Measurements from ENCODE around the gene ZFP36L2. TPM values are rescaled to one million over a fixed set of nuclear protein-coding genes. Genes with fewer than 3 reads are reported as not detected.
A peak's percentile ranks its signal among the peaks of the same experiment; 100 is the strongest.

Gene ZFP36L2
- total RNA-seq, 1 experiment from 2014 or later = 34.3 TPM

DNA sequence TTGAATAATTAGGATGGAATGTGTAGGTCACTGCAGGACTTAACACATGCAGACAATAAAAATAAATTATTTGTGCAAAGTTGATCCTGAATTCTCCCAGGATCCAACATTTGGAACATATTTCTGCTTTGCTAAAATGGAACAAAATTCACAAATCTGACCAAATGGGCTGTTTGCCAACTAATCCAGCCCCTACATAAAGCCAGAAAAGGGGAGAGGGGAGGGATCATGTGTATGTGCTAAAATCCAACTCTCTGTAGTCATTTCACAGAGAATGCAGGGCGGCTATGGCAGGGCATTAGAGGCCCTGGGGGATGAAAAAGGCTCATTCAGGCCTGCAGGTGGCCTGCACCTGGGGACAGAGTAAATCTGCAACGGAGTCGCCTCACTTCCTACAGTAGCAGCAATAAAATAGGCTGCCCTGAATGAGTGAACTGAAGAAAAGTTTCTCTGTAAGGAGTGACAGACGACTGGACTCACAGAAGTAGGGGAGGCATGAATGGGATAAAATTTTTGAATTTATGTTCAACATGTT, 4.0 kb upstream of the ZFP36L2 start:
- intact Hi-C loops (cut with micrococcal nuclease; ENCODE audit: unreplicated experiment) = no loop called here
- POLR2A ChIA-PET (ENCODE audit: unreplicated experiment) = no interaction called here
- CTCF ChIA-PET = no interaction called here
- Histone ChIP-seq H3F3A (ENCODE audit: insufficient read depth, low read depth) (peaks cover 43% of the 10 kb centered on the region), H3K4me3 (no peak overlapping the region), H3K9me2 (ENCODE audit: insufficient read depth) (no peaks in the 10 kb centered on the region), H4K20me1 (ENCODE audit: insufficient read depth) (no peaks in the 10 kb centered on the region), H2AFZ (no peak overlapping the region), H3K4me2 (no peak overlapping the region), H3K27me3 (ENCODE audit: insufficient read depth, low read depth) (no peaks in the 10 kb centered on the region), H3K36me3 (ENCODE audit: low read depth) (no peaks in the 10 kb centered on the region), H3K79me2 (ENCODE audit: low read depth) (peaks cover 26% of the 10 kb centered on the region), H3K27ac (no peak overlapping the region), H3K4me1 (replicated peaks; ENCODE audit: insufficient read depth) (peaks cover 18% of the 10 kb centered on the region), H3K9me3 (ENCODE audit: insufficient read depth, low read depth) (no peaks in the 10 kb centered on the region)
- BruUV-seq (replicated peaks) = no TSS peak
- DNase-seq = no peak
- no peak for TF ChIP-seq EZH2 (IDR thresholded peaks at IDR 0.05; ENCODE audit: low read depth)
- TF ChIP-seq, protein P1, sequence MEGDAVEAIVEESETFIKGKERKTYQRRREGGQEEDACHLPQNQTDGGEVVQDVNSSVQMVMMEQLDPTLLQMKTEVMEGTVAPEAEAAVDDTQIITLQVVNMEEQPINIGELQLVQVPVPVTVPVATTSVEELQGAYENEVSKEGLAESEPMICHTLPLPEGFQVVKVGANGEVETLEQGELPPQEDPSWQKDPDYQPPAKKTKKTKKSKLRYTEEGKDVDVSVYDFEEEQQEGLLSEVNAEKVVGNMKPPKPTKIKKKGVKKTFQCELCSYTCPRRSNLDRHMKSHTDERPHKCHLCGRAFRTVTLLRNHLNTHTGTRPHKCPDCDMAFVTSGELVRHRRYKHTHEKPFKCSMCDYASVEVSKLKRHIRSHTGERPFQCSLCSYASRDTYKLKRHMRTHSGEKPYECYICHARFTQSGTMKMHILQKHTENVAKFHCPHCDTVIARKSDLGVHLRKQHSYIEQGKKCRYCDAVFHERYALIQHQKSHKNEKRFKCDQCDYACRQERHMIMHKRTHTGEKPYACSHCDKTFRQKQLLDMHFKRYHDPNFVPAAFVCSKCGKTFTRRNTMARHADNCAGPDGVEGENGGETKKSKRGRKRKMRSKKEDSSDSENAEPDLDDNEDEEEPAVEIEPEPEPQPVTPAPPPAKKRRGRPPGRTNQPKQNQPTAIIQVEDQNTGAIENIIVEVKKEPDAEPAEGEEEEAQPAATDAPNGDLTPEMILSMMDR (conservative IDR thresholded peaks at IDR 0.05) = no peak

DNA sequence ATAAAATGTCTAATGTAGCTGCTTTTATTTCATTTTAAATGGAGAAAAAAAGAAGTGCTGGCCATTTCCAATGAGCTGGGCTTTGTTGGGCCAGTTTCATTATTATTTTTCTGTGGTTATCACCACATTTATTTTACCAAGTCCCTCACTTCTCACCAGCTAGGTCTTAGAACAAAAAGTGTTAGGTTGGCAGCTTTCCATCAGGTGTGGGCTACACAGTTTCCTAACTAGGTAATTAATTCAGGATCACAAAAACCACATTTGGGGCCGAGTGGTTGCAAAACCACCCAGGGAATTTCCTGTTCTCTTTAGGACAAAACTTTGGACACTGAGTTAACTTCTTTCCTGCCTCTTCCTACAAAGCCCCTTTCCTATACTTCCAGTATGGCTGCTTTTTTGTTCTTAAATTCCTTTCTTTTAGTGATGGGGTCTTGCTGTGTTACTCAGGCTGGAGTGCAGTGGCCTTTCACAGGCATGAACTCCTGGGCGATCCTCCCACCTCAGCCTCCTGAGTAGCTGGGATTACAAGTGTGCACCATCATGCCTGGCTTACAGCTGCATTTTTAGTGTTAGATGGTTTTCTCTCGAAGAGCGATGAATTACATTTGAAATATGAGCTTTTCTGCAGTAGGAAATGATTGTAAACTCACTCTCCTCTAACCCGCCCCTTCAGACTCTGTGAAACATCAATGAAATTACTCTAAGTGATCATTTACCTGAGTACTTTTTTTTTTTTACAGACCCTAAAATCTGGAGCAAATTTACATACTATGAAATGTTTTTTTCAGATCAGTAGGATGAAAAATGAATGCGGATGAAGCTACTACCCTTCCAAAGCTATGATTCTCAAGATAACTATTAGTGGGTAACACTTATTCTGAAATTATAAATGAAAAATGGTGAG, 2.6 kb upstream of the ZFP36L2 start:
- Histone ChIP-seq H3K27me3 (ENCODE audit: insufficient read depth, low read depth) (no peaks in the 10 kb centered on the region), H3K4me1 (replicated peaks; ENCODE audit: insufficient read depth) (peaks cover 18% of the 10 kb centered on the region), H3K79me2 (ENCODE audit: low read depth) (peaks cover 40% of the 10 kb centered on the region), H3K9me2 (ENCODE audit: insufficient read depth) (no peaks in the 10 kb centered on the region), H3K27ac (peak overlapping the region; percentile 92), H3K4me3 (no peak overlapping the region), H3K36me3 (ENCODE audit: low read depth) (peaks cover under 1% of the 10 kb centered on the region; the same call in 1 of the 2 replicates), H2AFZ (no peak overlapping the region), H3F3A (ENCODE audit: insufficient read depth, low read depth) (peaks cover 43% of the 10 kb centered on the region), H3K9me3 (ENCODE audit: insufficient read depth, low read depth) (no peaks in the 10 kb centered on the region), H4K20me1 (ENCODE audit: insufficient read depth) (0 out of 2 replicates have a peak, but pooled peaks cover 3% of the 10 kb centered on the region), H3K4me2 (peak overlapping the region; percentile 94)
- ChIA-PET POLR2A (ENCODE audit: unreplicated experiment) (interaction anchor here (0.6 kb wide), 2 partner anchors 226 to 359 kb away, joined by 3 to 5 read pairs; no protein-coding TSS in a partner anchor), CTCF (interaction anchor here (0.5 to 1.6 kb wide), 23 partner anchors 11 to 399 kb away, joined by 3 to 13 read pairs (median 4); no protein-coding TSS in a partner anchor)
- BruUV-seq (replicated peaks) = no TSS peak
- no peak for DNase-seq
- TF ChIP-seq, protein P1 (conservative IDR thresholded peaks at IDR 0.05) = no peak
- no peak for TF ChIP-seq EZH2 (IDR thresholded peaks at IDR 0.05; ENCODE audit: low read depth)
- intact Hi-C loops (cut with micrococcal nuclease; ENCODE audit: unreplicated experiment) = loop anchor here (1.0 to 5.0 kb wide), 5 partner anchors 238 to 401 kb away; no protein-coding TSS in a partner anchor

- Histone ChIP-seq H2AFZ (no peak overlapping the region), H3K27me3 (ENCODE audit: insufficient read depth, low read depth) (no peaks in the 10 kb centered on the region), H3K79me2 (ENCODE audit: low read depth) (peaks cover 47% of the 10 kb centered on the region), H3K4me1 (replicated peaks; ENCODE audit: insufficient read depth) (peaks cover 18% of the 10 kb centered on the region), H3K4me3 (peak overlapping the region; percentile 72; the same call in 1 of the 2 replicates), H3K9me2 (ENCODE audit: insufficient read depth) (no peaks in the 10 kb centered on the region), H3K36me3 (ENCODE audit: low read depth) (peaks cover 7% of the 10 kb centered on the region), H3K27ac (peak overlapping the region; percentile 92), H3F3A (ENCODE audit: insufficient read depth, low read depth) (peaks cover 50% of the 10 kb centered on the region), H3K4me2 (peak overlapping the region; percentile 94), H4K20me1 (ENCODE audit: insufficient read depth) (0 out of 2 replicates have a peak, but pooled peaks cover 3% of the 10 kb centered on the region), H3K9me3 (ENCODE audit: insufficient read depth, low read depth) (no peaks in the 10 kb centered on the region)
- no peak for DNase-seq
- intact Hi-C loops (cut with micrococcal nuclease; ENCODE audit: unreplicated experiment) = loop anchor here (2.0 to 5.0 kb wide), 2 partner anchors 239 to 312 kb away; no protein-coding TSS in a partner anchor
- POLR2A ChIA-PET (ENCODE audit: unreplicated experiment) = interaction anchor here (0.6 kb wide), 1 partner anchor 159 kb away, joined by 3 read pairs; no protein-coding TSS in a partner anchor
- no TSS peak for BruUV-seq (replicated peaks)
- CTCF ChIA-PET = interaction anchor here (0.5 to 1.6 kb wide), 10 partner anchors 20 to 369 kb away, joined by 3 to 13 read pairs (median 5); no protein-coding TSS in a partner anchor
- TF ChIP-seq EZH2 (IDR thresholded peaks at IDR 0.05; ENCODE audit: low read depth) = no peak
- TF ChIP-seq, protein P1 (conservative IDR thresholded peaks at IDR 0.05) = no peak
Observed at GRCh38 chr2:43228321-43228751, 1.9 kb upstream of the ZFP36L2 start.
